HG03521 (cell line): ENCODE data around the gene ST14.
"Not testable (repeated sequence)": the region's sequence is repeated elsewhere in the genome, so short reads cannot be mapped to it uniquely, and the experiment has no call there.

ENCODE experiments used
- ATAC-seq: cut with Tn5 transposase; IDR thresholded peaks from one replicate; pipeline ENCODE4 v1.9.1; 2021; ENCODE audit warnings: mild to moderate bottlenecking, moderate library complexity; ENCODE audit not compliant: unreplicated experiment

Gene ST14

DNA sequence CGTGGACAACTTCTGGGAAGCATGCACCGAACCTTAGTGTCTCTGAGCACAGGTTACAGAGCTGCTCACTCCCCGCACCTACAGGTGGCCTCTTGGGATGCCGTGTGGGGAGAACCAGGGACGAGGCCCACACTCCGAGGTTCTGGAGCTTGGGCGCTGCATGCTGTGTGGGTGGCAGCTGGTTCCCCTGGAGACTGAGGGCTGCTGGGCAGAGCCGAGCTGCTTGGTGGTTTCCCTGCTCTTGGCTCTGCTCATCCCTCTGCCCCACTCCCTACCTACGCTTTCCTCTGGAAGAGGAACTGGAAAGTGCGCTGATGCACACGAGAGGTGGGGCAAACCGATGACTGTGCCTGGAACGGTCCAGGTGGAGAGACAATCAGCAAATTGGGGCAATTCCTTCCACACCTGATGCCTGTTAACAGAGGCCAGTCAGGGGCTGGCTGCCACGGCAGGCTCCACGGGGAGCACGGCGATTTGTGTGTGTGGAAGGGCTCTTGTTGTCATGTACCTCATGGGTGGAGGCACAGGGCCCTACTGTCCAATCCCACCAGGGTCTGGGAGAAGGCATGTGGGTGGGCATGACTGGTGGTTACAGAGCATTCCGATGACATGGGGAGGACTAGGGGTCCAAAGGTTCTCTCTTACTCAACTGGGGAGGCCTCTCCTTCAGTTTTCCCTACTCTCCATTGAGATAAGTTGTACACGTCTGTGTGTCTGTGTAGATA, 60.9 kb downstream of the ST14 start:
- no peak for ATAC-seq

DNA sequence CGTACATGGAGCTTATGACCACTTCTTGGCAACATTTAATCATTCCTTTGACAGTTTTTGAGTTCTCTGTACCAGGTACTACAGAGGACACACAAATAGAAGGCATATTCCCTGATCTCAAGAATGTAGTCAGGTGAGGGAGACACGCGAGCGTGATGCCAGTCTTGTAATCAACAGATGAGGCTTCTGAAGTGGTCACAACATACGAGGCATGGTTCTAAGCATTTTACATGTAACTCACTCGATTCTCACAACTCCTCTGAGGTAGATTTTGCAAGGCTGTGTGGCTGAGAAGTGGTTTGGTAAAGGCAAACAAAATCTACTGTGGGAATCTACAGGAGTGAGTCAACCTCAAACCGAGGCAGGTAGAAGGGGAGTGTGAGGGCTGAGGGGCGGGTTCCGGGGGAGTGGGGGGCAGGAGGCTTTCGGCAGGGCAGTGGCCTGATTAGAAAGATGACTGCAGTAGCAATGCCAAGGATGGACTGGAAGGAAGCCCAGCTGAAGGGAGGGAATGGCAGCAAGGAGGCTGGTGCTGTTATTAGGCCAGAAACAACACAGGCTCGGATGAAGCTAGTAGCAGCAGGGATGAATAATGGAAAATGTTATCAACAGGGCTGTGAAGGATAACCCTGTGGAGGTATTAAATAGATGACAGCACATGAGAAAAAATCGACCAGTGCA, 63.8 kb downstream of the ST14 start:
- ATAC-seq: no peak

DNA sequence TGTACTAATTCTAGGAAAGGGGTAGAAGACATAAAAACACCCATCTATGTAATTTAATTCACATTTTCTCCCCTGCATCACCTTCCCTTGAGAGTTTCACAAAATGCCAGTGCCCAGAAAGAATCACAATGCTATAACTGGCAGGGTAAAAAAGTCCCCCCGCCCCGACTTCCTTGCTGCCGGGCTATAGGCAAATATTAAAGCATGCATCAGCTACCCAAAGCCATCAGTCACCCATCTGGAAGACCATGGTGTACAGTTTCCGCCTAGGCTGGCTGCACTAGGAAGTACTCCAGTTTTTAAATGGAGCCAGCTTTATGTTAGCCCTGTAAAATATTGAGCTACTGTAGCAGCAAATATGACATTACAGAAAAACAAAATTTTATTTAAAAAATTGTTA, 67.8 kb downstream of the ST14 start:
- no peak for ATAC-seq

GRCh38 chr11:130233486-130233885, 73.9 kb downstream of the ST14 start:
- ATAC-seq: not testable (repeated sequence)

DNA sequence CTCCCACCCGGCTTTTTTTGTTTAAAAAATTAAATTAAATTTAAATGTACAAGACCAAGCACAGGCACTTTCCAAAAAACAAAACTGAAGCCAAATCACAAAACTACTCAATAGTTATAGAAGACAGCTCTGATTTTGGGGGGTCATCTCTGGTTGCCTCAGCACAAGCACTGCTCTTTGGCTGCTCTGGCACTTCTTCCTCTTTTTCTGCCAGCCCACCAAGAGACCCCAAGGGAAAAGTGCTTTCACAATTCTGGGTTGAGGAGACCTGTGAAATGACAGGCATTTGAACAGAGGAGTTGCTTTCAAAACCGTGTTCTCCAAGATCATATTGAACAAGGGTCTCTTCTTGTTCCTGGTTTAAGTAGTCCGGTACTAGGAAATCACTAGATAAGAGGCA, 74.3 kb downstream of the ST14 start:
- not testable (repeated sequence) for ATAC-seq

DNA sequence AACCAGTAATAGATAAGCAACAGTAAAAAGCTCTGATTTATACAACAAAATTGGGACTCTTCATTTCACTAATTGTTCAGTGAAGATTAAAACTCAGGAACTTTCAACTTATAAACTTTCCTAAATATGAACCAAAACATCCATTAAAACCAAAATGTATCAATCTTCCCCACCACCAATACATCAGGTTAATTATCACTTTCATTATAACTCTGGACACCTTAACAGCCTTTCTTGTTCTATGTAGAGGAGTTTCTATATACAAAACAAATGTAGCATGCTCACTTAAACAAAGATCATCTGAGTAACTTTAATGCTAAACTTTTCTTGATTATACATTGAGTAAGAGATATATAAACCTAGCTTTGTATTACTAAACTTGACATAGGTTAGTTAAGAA, 74.7 kb downstream of the ST14 start:
- ATAC-seq: no peak

GRCh38 chr11:130237282-130238006, 77.9 kb downstream of the ST14 start:
- ATAC-seq: no peak

DNA sequence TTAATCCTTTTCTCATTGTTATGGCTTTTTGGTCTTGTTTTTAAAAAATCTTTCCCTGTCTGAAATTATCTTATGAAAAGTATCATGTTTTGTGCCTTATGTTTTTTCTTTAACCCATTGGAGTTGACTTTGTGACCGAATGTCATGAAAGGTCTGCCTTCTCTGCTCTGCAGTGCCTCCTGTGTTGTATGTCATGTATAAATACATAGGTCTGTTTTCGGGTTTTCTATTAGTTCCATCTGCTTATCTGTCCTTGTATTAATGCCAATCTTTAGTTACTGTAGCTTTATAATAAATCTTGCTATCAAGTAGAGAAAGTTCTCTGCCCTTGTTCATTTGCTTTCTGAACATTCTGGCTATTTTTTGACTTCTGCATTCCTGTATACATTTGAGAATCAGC, 82.1 kb downstream of the ST14 start:
- no peak for ATAC-seq

DNA sequence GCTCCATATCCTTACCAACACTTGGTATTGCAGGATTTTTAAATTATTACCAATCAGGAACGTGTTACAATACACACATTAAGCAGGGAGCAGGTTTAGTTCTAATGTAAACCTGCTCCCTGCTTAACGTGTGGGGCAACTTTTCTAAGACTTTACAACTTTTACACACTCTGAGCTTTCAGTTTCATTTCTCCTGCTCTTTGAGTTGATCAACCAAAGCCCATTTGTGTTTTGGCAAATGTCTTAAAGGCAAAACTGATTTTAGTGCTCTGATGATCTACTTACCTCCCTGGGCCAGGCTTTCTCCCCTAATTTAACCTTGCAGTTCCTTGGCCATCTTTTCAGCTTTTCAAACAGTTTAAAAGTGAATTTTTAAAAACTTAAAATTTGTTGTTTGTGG, 84.2 kb downstream of the ST14 start:
- no peak for ATAC-seq

- no peak for ATAC-seq
These were observed 85.3 kb downstream of the ST14 start for GRCh38 chr11:130244848-130245247.

- ATAC-seq: not testable (repeated sequence)
These were observed 85.8 kb downstream of the ST14 start for GRCh38 chr11:130245375-130245774.

GRCh38 chr11:130246270-130246669, 86.7 kb downstream of the ST14 start:
- ATAC-seq: no peak

GRCh38 chr11:130246738-130247137, 87.2 kb downstream of the ST14 start:
- ATAC-seq: no peak

GRCh38 chr11:130247319-130247718, 87.7 kb downstream of the ST14 start:
- no peak for ATAC-seq

DNA sequence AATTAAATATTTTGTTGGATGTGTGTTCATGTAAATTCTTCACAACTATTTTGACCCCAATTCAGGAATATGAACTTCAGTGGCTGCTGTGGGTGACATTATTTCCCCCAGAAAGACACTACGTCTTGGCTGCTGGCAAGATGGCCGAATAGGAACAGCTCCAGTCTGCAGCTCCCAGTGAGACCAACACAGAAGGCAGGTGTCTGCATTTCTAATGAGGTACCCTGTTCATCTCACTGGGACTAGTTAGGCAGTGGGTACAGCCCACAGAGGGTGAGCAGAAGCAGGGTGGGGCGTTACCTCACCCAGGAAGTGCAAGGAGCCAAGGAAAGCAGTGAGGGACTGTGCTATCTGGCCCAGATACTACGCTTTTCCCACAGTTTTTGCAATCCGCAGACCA, 89.8 kb downstream of the ST14 start:
- ATAC-seq: no peak

DNA sequence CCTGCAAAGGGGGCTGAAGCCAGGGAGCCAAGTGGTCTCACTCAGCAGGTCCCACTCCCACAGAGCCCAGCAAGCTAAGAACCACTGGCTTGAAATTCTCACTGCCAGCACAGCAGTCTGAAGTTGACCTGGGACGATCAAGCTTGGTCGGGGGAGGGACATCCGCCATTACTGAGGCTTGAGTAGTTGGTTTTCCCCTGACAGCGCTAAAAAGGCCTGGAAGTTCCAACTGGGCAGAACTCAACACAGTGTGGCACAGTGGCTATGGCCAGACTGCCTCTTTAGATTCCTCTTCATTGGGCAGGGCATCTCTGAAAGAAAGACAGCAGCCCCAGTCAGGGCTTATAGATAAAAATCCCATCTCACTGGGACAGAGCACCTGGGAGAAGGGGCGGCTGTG, 90.3 kb downstream of the ST14 start:
- ATAC-seq: not testable (repeated sequence)

DNA sequence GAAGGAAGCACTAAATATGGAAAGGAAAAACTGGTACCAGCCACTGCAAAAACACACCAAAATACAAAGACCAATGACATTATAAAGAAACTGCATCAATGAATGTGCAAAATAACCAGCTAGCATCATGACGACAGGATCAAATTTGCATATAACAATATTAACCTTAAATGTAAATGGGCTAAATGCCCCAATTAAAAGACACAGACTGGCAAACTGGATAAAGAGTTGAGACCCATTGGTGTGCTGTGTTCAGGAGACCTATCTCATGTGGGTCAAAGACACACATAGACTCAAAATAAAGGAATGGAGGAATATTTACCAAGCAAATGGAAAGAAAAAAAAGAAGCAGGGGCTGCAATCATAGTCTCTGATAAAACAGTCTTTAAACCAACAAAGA, 92.2 kb downstream of the ST14 start:
- not testable (repeated sequence) for ATAC-seq
